ENCODE data around the gene KCNJ15. TPM values are rescaled to one million over a fixed set of nuclear protein-coding genes. Genes with fewer than 3 reads are reported as not detected.

KCNJ15 gene
- total RNA-seq, 1 experiment from 2014 or later, result not detected

- ChIA-PET CTCF (no interaction called here), POLR2A (no interaction called here)
- no peaks in the 10 kb centered on the region for H3K9me3 ChIP-seq
- Mint-ChIP-seq H3K27ac (ENCODE audit: unreplicated experiment) (no peak overlapping the region), H3K4me3 (ENCODE audit: unreplicated experiment) (no peak overlapping the region), H3K9me3 (ENCODE audit: unreplicated experiment) (peaks cover 8% of the 10 kb centered on the region), H3K4me1 (ENCODE audit: low read depth, unreplicated experiment) (no peaks in the 10 kb centered on the region), H3K27me3 (ENCODE audit: insufficient read depth, unreplicated experiment) (peaks cover 10% of the 10 kb centered on the region), H3K36me3 (ENCODE audit: insufficient read depth, unreplicated experiment) (no peaks in the 10 kb centered on the region)
- H3K4me3 ChIP-seq (ENCODE audit: low read depth, low read length), result no peak overlapping the region
- H3K36me3 ChIP-seq (ENCODE audit: control insufficient read depth, insufficient read depth, low read length), result no peaks in the 10 kb centered on the region
- no peak for DNase-seq
- BruUV-seq (replicated peaks), result no TSS peak
- H3K27me3 ChIP-seq (replicated peaks; ENCODE audit: control insufficient read depth, insufficient read depth, low read length), result no peaks in the 10 kb centered on the region
- H3K4me1 ChIP-seq, result no peaks in the 10 kb centered on the region
- TF ChIP-seq, protein P1, sequence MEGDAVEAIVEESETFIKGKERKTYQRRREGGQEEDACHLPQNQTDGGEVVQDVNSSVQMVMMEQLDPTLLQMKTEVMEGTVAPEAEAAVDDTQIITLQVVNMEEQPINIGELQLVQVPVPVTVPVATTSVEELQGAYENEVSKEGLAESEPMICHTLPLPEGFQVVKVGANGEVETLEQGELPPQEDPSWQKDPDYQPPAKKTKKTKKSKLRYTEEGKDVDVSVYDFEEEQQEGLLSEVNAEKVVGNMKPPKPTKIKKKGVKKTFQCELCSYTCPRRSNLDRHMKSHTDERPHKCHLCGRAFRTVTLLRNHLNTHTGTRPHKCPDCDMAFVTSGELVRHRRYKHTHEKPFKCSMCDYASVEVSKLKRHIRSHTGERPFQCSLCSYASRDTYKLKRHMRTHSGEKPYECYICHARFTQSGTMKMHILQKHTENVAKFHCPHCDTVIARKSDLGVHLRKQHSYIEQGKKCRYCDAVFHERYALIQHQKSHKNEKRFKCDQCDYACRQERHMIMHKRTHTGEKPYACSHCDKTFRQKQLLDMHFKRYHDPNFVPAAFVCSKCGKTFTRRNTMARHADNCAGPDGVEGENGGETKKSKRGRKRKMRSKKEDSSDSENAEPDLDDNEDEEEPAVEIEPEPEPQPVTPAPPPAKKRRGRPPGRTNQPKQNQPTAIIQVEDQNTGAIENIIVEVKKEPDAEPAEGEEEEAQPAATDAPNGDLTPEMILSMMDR (IDR thresholded peaks at IDR 0.05; ENCODE audit: insufficient read depth in 1 of 2, low read depth in 1 of 2, low read length in 1 of 2, severe bottlenecking in 1 of 2, unreplicated experiment in 1 of 2), result no peak
- intact Hi-C loops (cut with micrococcal nuclease; ENCODE audit: unreplicated experiment), result no loop called here
These were observed 37.8 kb downstream of the KCNJ15 start for GRCh38 chr21:38294609-38295008.

- no peaks in the 10 kb centered on the region for H3K4me1 Mint-ChIP-seq (ENCODE audit: low read depth, unreplicated experiment)
- TF ChIP-seq, protein P1 (IDR thresholded peaks at IDR 0.05; ENCODE audit: insufficient read depth in 1 of 2, low read depth in 1 of 2, low read length in 1 of 2, severe bottlenecking in 1 of 2, unreplicated experiment in 1 of 2), result no peak
- no peak for DNase-seq
- POLR2A ChIA-PET, result no interaction called here
- peaks cover 11% of the 10 kb centered on the region for H3K27me3 Mint-ChIP-seq (ENCODE audit: insufficient read depth, unreplicated experiment)
- CTCF ChIA-PET, result no interaction called here
- no peaks in the 10 kb centered on the region for H3K9me3 ChIP-seq
- peaks cover 8% of the 10 kb centered on the region for H3K9me3 Mint-ChIP-seq (ENCODE audit: unreplicated experiment)
- H3K4me3 Mint-ChIP-seq (ENCODE audit: unreplicated experiment), result no peak overlapping the region
- H3K36me3 ChIP-seq (ENCODE audit: control insufficient read depth, insufficient read depth, low read length), result no peaks in the 10 kb centered on the region
- no peaks in the 10 kb centered on the region for H3K4me1 ChIP-seq
- H3K27me3 ChIP-seq (replicated peaks; ENCODE audit: control insufficient read depth, insufficient read depth, low read length), result no peaks in the 10 kb centered on the region
- H3K4me3 ChIP-seq (ENCODE audit: low read depth, low read length), result no peak overlapping the region
- intact Hi-C loops (cut with micrococcal nuclease; ENCODE audit: unreplicated experiment), result no loop called here
- no TSS peak for BruUV-seq (replicated peaks)
- H3K36me3 Mint-ChIP-seq (ENCODE audit: insufficient read depth, unreplicated experiment), result no peaks in the 10 kb centered on the region
- no peak overlapping the region for H3K27ac Mint-ChIP-seq (ENCODE audit: unreplicated experiment)
These were observed 39.4 kb downstream of the KCNJ15 start for GRCh38 chr21:38295997-38296764.

DNA sequence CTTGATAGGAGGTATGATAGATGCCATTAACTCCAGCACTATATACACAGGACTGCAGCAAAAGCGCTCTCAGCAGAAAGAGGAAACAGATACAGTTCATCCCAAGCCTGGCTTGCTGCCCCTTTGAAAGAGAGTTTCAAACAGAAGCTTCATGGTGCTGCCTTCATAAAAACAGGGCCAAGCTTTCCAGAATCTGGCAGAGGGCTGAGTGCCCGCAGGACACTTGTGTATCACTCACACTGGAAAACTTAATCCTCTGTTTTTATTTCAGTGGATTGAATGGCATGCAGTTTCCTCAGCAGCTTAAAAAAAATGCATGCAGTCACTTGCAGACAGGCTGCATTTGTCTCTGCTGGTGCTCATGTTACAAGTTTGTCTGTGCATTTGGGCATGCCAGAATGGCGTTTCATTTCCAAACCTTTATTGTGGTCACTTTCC lies 40.4 kb downstream of the KCNJ15 start:
- intact Hi-C loops (cut with micrococcal nuclease; ENCODE audit: unreplicated experiment), result no loop called here
- Mint-ChIP-seq H3K4me3 (ENCODE audit: unreplicated experiment) (no peak overlapping the region), H3K27ac (ENCODE audit: unreplicated experiment) (no peak overlapping the region)

More for the DNA sequence above, 40.4 kb downstream of the KCNJ15 start:
- H3K36me3 Mint-ChIP-seq (ENCODE audit: insufficient read depth, unreplicated experiment), result no peaks in the 10 kb centered on the region
- ChIA-PET POLR2A (no interaction called here), CTCF (no interaction called here)
- H3K4me1 ChIP-seq, result no peaks in the 10 kb centered on the region
- no peaks in the 10 kb centered on the region for H3K36me3 ChIP-seq (ENCODE audit: control insufficient read depth, insufficient read depth, low read length)
- H3K27me3 Mint-ChIP-seq (ENCODE audit: insufficient read depth, unreplicated experiment), result peaks cover 11% of the 10 kb centered on the region
- no peaks in the 10 kb centered on the region for H3K4me1 Mint-ChIP-seq (ENCODE audit: low read depth, unreplicated experiment)
- no peak overlapping the region for H3K4me3 ChIP-seq (ENCODE audit: low read depth, low read length)
- BruUV-seq (replicated peaks), result no TSS peak
- H3K9me3 Mint-ChIP-seq (ENCODE audit: unreplicated experiment), result peaks cover 8% of the 10 kb centered on the region
- H3K9me3 ChIP-seq, result no peaks in the 10 kb centered on the region
- DNase-seq, result no peak
- no peaks in the 10 kb centered on the region for H3K27me3 ChIP-seq (replicated peaks; ENCODE audit: control insufficient read depth, insufficient read depth, low read length)
- TF ChIP-seq, protein P1 (IDR thresholded peaks at IDR 0.05; ENCODE audit: insufficient read depth in 1 of 2, low read depth in 1 of 2, low read length in 1 of 2, severe bottlenecking in 1 of 2, unreplicated experiment in 1 of 2), result no peak
